Liver (tissue), 2 donors: Measurements from ENCODE around the gene RNF145.

ENCODE experiments used
- CTCF ChIP-seq: fragments of 150-350 bp; IDR thresholded peaks from 2 replicates; pipeline ENCODE4 v1.5.1; 2017; ENCODE audit warnings: improper control_type of control experiment, low read depth, low read length; ENCODE audit not compliant: missing input control
- MAX ChIP-seq: IDR thresholded peaks from 2 replicates; pipeline ENCODE4 v1.6.1; 2016; ENCODE audit warnings: antibody characterized with exemption
- donor health status: healthy.

GRCh38 chr5:159174511-159175168 is 34.7 kb downstream of the RNF145 start:
- TF ChIP-seq CTCF (no peak), MAX (no peak)
